Lower leg skin (tissue), 3 donors: ENCODE results near the gene SEMA7A.

Experiments used
- POLR2A ChIP-seq, 2 donors: fragments of 450-650 bp; IDR thresholded peaks; one replicate each; pipeline ENCODE4 v1.6.1; 2016 to 2017; ENCODE audit warnings: antibody characterized with exemption in 2 of 2, mild to moderate bottlenecking in 1 of 2, moderate library complexity in 1 of 2
- TF ChIP-seq, protein P1 (sequence below), 3 donors: fragments of 450-650 bp; IDR thresholded peaks; one replicate each; pipeline ENCODE4 v1.5.1; 2016; ENCODE audit warnings: antibody characterized with exemption in 3 of 3, mild to moderate bottlenecking in 3 of 3, moderate library complexity in 2 of 3

DNA sequence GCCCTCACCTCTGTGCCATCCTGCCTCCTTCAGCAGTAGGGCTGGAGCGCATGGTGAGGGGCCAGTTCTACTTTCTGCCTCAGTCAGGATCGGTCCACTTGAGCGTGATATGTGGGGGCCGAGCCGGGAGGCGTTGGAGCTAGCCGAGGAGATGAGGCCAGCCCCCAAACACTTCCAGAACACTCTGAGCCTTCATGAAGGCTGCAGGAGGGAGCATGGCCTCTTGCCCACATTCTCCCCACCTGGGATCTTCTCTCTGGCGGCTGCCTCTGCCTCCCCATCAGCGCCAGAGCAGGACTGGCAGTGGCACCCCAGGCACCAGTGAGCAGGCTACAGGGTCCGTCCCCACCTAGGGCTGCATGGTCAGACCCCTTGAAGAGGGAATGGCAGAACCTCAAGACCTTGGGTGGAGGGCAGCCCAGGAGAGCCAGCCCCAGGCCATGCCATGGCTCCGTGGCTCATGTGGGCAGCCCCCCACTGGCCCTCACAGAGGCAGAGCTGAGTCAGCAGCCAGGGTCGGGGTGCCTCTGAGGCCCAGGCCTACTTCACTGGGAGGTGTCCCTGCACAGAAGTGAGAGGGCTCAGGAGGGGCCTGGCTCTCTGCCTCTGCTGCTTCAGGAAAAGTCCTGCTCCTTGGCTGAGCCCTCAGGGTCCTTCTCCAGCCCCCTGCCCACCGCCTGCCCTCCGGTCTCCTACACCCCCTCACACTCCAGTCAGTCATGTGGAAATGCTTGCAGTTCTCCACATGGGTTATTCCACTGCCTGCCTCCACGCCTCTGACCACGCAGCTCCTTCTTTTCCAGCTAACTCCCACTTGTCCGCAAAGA is 38.2 kb downstream of the SEMA7A start:
- TF ChIP-seq, protein P1, sequence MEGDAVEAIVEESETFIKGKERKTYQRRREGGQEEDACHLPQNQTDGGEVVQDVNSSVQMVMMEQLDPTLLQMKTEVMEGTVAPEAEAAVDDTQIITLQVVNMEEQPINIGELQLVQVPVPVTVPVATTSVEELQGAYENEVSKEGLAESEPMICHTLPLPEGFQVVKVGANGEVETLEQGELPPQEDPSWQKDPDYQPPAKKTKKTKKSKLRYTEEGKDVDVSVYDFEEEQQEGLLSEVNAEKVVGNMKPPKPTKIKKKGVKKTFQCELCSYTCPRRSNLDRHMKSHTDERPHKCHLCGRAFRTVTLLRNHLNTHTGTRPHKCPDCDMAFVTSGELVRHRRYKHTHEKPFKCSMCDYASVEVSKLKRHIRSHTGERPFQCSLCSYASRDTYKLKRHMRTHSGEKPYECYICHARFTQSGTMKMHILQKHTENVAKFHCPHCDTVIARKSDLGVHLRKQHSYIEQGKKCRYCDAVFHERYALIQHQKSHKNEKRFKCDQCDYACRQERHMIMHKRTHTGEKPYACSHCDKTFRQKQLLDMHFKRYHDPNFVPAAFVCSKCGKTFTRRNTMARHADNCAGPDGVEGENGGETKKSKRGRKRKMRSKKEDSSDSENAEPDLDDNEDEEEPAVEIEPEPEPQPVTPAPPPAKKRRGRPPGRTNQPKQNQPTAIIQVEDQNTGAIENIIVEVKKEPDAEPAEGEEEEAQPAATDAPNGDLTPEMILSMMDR (IDR thresholded peaks at IDR 0.05), result no peak
- no peak for TF ChIP-seq POLR2A (IDR thresholded peaks at IDR 0.05)
